Psoas muscle (tissue), 8 donors: ENCODE data around the gene HOXA5. TPM values are rescaled to one million over a fixed set of nuclear protein-coding genes. Genes with fewer than 3 reads are reported as not detected.

Source experiments
- ATAC-seq, 4 donors: fragments of 200-7000 bp; cut with Tn5 transposase; one replicate each; pipeline ENCODE4 v1.9.1; 2020; ENCODE audit warnings: moderate library complexity in 3 of 4, mild to moderate bottlenecking in 2 of 4
- DNase-seq, 2 donors: peaks; one replicate each; pipeline ENCODE4 v3.0.0-alpha.2; 2020
- H3K27ac ChIP-seq: fragments of 200-600 bp; one replicate; pipeline ENCODE4 v1.8.0; 2022
- H3K27me3 ChIP-seq, 3 donors: fragments of 200-600 bp in 1 of 3; one replicate each; pipeline versions ENCODE4 v1.6.1 to v1.8.0; 2013 to 2022; ENCODE audit warnings: low read length in 2 of 3, mild to moderate bottlenecking in 2 of 3, moderate library complexity in 1 of 3; ENCODE audit not compliant: insufficient read depth in 3 of 3
- H3K36me3 ChIP-seq, 2 donors: fragments of 200-600 bp in 1 of 2; one replicate each; pipeline versions ENCODE4 v1.6.1 to v1.8.0; 2013 to 2022; ENCODE audit warnings: low read depth in 1 of 2, mild to moderate bottlenecking in 1 of 2, moderate library complexity in 1 of 2; ENCODE audit not compliant: insufficient read depth in 1 of 2
- H3K4me1 ChIP-seq: fragments of 200-600 bp; one replicate; pipeline ENCODE4 v1.8.0; 2022
- H3K4me3 ChIP-seq: fragments of 200-600 bp; one replicate; pipeline ENCODE4 v1.8.0; 2022; ENCODE audit warnings: mild to moderate bottlenecking
- H3K9me3 ChIP-seq: fragments of 200-600 bp; one replicate; pipeline ENCODE4 v1.8.0; 2022
- CTCF ChIP-seq: fragments of 200-600 bp; IDR thresholded peaks from one replicate; pipeline ENCODE4 v1.8.0; 2022; ENCODE audit warnings: antibody characterized with exemption
- WGBS, 3 donors: extraction: QIAGEN DNeasy Blood & Tissue Kit; methylation state at CpG; one replicate each; pipeline versions ENCODE4 v1.1.6 to v1.1.7; 2013; 5-methylcytosine and 5-hydroxymethylcytosine counted together
- intact Hi-C, 2 donors: fragments of 100-400 bp; cut with DNase I; formaldehyde crosslinking; loops; one replicate each; pipeline versions ENCODE4 v1.11.0 to v1.14.2; 2022
- polyA plus RNA-seq, 3 donors: library from polyadenylated mRNA; stranded (reverse); fragments of 200-250 nt; gene quantifications; one replicate each; pipeline ENCODE4 v1.2.3, GENCODE V29; 2013
- total RNA-seq, 4 donors: library from RNA; stranded (reverse); fragmentation: NEBNext Ultra II Directional in 2 of 4; extraction: Animal tissue kit (Norgen Biotek cat#: 25700) in 2 of 4; gene quantifications; one replicate each; pipeline versions ENCODE4 v1.2.1 to v1.2.4, GENCODE V29; 2021 to 2023
- donor health status: healthy with polysubstance abuse.
- donor health status: DM: no; HTN: no; CAD: no; lungs with moderate emphysema.
- donor health status: Bipolar disorder and iron deficiency.
- donor health status: healthy.
- donor health status: DM: yes; HTN: yes; CAD: no.
- donor health status: DM: no; HTN: no; CAD: no.
- donor health status: DM: no; HTN: no; CAD: no.
- donor health status: DM: yes; HTN: yes; CAD: no.

HOXA5 gene
- total and polyA plus RNA-seq, 7 donors: 2.6 to 18.8 (median 6.6) TPM

- Histone ChIP-seq H3K27ac (peak overlapping the region; percentile 92), H3K4me1 (peaks cover 28% of the 10 kb centered on the region), H3K27me3 (no peaks in the 10 kb centered on the region), H3K36me3 (no peaks in the 10 kb centered on the region), H3K9me3 (no peaks in the 10 kb centered on the region), H3K4me3 (peak overlapping the region; percentile 79)
- WGBS, 3 donors: 2 to 7% (median 2%) methylated on average over 46 to 47 of the region's 47 CpGs
- TF ChIP-seq CTCF: peak; percentile 32
- intact Hi-C loops: loop anchor here (2.0 to 10.0 kb wide), 6 partner anchors 767 to 1600 kb away; partner anchors contain the start of genes CBX3 (in 1 of the 2) and HNRNPA2B1 (in 1 of the 2)
- DNase-seq: peak; percentile 22 to 82
- peak in 3 of 4 donors; percentile 17 to 27 (median 26) for ATAC-seq
Observed at GRCh38 chr7:27164367-27165088, 21.0 kb upstream of the HOXA5 start.

DNA sequence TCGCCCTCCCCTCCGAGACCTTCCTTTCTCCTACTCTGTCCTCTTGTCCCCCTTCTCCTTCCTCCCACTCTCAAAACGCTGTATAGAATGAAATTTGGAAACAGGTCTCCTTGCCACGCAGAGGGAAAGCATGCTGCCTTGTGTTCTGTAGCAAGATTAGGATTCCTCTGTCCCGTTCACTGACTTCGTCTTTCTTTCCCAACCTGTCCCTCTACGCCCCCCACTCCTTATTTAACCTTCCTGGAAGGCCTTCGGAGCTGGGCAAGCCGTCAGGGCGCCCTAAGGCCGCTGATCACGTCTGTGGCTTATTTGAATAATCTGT lies 20.5 kb upstream of the HOXA5 start:
- Histone ChIP-seq H3K36me3 (no peaks in the 10 kb centered on the region), H3K4me3 (peak overlapping the region; percentile 79), H3K27ac (peak overlapping the region; percentile 92), H3K9me3 (no peaks in the 10 kb centered on the region), H3K27me3 (no peaks in the 10 kb centered on the region), H3K4me1 (peaks cover 28% of the 10 kb centered on the region)
- 21 to 40% (median 22%) methylated on average over 12 of the region's 12 CpGs for WGBS, 3 donors
- no peak for TF ChIP-seq CTCF
- ATAC-seq: no peak
- no peak for DNase-seq
- intact Hi-C loops: loop anchor here (2.0 to 10.0 kb wide), 5 partner anchors 767 to 1599 kb away; partner anchors contain the start of genes CBX3 (in 1 of the 2) and HNRNPA2B1 (in 1 of the 2)

DNA sequence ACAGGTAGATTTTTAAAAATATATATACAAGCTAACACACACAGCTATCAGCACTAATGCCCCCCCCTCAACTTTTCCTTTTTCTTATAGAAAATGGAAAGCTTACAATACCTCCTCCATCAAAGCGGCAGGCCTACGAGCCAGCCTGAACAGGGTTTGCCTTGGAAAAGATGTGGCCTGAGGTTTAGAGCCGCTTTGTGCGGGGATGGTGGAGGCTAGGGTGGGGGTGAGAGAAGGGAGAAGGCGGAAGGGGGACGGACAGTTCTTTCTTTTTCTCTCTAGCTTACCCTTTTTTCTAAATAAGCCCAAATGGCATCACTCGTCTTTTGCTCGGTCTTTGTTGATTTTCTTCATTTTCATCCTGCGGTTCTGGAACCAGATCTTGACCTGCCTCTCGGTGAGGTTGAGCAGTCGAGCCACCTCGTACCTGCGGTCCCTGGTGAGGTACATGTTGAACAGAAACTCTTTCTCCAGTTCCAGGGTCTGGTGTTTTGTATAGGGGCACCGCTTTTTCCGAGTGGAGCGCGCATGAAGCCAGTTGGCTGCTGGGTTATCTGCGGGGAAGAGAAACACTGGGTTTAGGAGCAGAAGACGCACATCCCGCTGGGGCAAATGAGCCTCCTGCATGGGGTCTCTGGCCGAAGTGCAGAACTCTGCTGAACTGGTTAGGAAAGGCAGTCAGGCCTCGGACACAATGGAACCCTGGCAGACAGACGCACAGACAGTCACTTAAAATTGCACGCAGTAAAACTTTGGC lies 20.0 kb upstream of the HOXA5 start:
- H3K27me3 ChIP-seq: no peaks in the 10 kb centered on the region
- H3K4me3 ChIP-seq: peak overlapping the region; percentile 79
- no peaks in the 10 kb centered on the region for H3K9me3 ChIP-seq
- intact Hi-C loops: loop anchor here (2.0 to 10.0 kb wide), 5 partner anchors 766 to 1599 kb away; partner anchors contain the start of genes CBX3 (in 1 of the 2) and HNRNPA2B1 (in 1 of the 2)
- H3K36me3 ChIP-seq: no peaks in the 10 kb centered on the region
- TF ChIP-seq CTCF: no peak
- peaks cover 28% of the 10 kb centered on the region for H3K4me1 ChIP-seq
- H3K27ac ChIP-seq: peak overlapping the region; percentile 92
- DNase-seq: peak in 1 of 2 donors; percentile 46
- ATAC-seq: no peak
- WGBS, 3 donors: 47 to 52% (median 50%) methylated on average over 24 of the region's 24 CpGs

- no peaks in the 10 kb centered on the region for H3K9me3 ChIP-seq
- DNase-seq: no peak
- intact Hi-C loops: loop anchor here (5.0 to 10.0 kb wide), 4 partner anchors 765 to 1598 kb away; partner anchors contain the start of genes CBX3 (in 1 of the 2) and HNRNPA2B1 (in 1 of the 2)
- H3K27me3 ChIP-seq: no peaks in the 10 kb centered on the region
- 65 to 74% (median 70%) methylated on average over 7 of the region's 7 CpGs for WGBS, 3 donors
- TF ChIP-seq CTCF: no peak
- ATAC-seq: no peak
- no peaks in the 10 kb centered on the region for H3K36me3 ChIP-seq
- H3K27ac ChIP-seq: peak overlapping the region; percentile 92
- H3K4me3 ChIP-seq: peak overlapping the region; percentile 79
- H3K4me1 ChIP-seq: peaks cover 22% of the 10 kb centered on the region
Observed at GRCh38 chr7:27162561-27163287, 19.2 kb upstream of the HOXA5 start.
